Mesodermal cell (in vitro differentiated cells): ENCODE data around the gene FHIT.

Source experiments
- H3K27ac ChIP-seq: 2 replicates; pipeline ENCODE4 v1.7.0; 2013; ENCODE audit warnings: mild to moderate bottlenecking, low read depth, low read length, moderate library complexity; ENCODE audit not compliant: severe bottlenecking
- H3K36me3 ChIP-seq: 2 replicates; pipeline ENCODE4 v1.7.1; 2013; ENCODE audit warnings: mild to moderate bottlenecking, low read length, moderate library complexity; ENCODE audit not compliant: control insufficient read depth, insufficient read depth
- H3K4me1 ChIP-seq: one replicate; pipeline ENCODE4 v1.7.1; 2013; ENCODE audit warnings: mild to moderate bottlenecking, low read length; ENCODE audit not compliant: insufficient read depth, control insufficient read depth, poor library complexity, severe bottlenecking
- H3K4me3 ChIP-seq: 2 replicates; pipeline ENCODE4 v1.7.0; 2013; ENCODE audit warnings: low read length, control low read depth, mild to moderate bottlenecking; ENCODE audit not compliant: insufficient read depth, poor library complexity, severe bottlenecking; ENCODE audit errors: extremely low read depth
- H3K9me3 ChIP-seq: 2 replicates; pipeline ENCODE4 v1.7.1; 2013; ENCODE audit warnings: mild to moderate bottlenecking, low read length, moderate library complexity; ENCODE audit not compliant: control insufficient read depth
- WGBS, 2 experiments: methylation state at CpG; one replicate each; pipeline ENCODE4 v1.1.5; 2013; ENCODE audit warnings: missing lambda C conversion rate in 2 of 2; ENCODE audit not compliant: insufficient coverage in 2 of 2; 5-methylcytosine and 5-hydroxymethylcytosine counted together

Gene FHIT

GRCh38 chr3:60131618-60132017 is 1119.6 kb downstream of the FHIT start:
- no peak overlapping the region for H3K27ac ChIP-seq
- H3K9me3 ChIP-seq = no peaks in the 10 kb centered on the region
- no peaks in the 10 kb centered on the region for H3K4me1 ChIP-seq
- H3K4me3 ChIP-seq = no peak overlapping the region
- H3K36me3 ChIP-seq = no peaks in the 10 kb centered on the region

DNA sequence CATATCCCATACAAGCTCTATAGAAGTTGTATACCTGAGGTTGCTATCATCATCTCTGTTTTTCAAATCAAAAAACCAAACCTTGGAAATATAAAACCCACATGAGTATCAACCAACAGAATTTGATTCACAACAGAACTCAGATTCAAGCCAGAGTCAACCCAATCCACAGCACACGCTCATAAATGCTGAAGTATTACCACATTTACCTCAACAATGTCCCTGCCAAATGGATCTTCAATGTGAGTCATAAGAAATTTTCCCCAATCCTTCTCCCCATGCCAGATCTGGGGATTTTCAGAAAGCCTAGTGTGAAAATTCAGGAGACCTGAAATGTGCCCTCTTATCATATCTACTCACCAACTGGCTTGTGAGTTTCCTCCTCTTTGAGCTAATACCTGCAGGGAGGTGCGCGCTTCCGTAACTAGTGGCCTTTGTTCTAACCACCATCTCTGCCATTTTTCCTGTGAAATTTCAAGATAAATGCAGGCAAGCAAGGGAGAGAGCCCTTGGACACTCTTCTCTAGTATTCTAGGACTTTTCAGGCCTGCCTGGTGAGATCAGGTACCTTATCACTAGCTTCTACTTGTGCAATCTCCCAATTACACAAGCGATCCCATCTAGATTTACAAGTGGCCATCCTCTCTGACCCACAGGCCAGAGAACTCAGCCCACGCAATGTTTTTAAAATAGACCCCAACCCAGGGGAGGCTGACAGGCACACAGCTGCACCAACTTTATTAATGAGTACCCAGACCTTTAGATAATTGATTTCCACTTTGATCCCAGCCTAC is 1124.5 kb downstream of the FHIT start:
- no peak overlapping the region for H3K4me3 ChIP-seq
- H3K36me3 ChIP-seq = no peaks in the 10 kb centered on the region
- 96 to 100% methylated on average over 5 of the region's 6 CpGs for WGBS, 2 experiments
- no peak overlapping the region for H3K27ac ChIP-seq
- H3K9me3 ChIP-seq = no peaks in the 10 kb centered on the region
- no peaks in the 10 kb centered on the region for H3K4me1 ChIP-seq

DNA sequence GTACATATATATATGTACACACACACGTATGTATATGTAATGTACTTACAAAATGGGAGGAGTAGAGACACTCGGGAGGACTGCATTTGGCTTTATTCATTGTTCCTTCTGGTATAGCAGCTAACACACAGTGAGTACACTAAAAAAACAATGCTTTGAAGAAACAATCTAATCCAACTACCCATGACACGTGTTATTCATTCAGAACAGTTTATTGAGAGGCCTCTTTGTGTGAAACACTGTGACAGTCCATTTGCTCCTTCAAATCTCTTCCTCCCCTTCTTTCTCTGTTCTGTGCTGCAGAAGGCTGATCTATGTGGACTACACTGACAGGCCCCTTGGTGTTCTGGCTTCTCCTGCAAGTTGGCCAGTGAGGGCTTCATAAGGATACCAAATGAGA is 1125.6 kb downstream of the FHIT start:
- no peaks in the 10 kb centered on the region for H3K36me3 ChIP-seq
- no peaks in the 10 kb centered on the region for H3K4me1 ChIP-seq
- H3K27ac ChIP-seq = no peak overlapping the region
- WGBS, 2 experiments = 86% methylated on average over 1 of the region's 3 CpGs; no CpG with 5 or more reads in 1 of the 2 experiments
- H3K4me3 ChIP-seq = no peak overlapping the region
- no peaks in the 10 kb centered on the region for H3K9me3 ChIP-seq

- Histone ChIP-seq H3K4me1 (no peaks in the 10 kb centered on the region), H3K27ac (no peak overlapping the region), H3K4me3 (no peak overlapping the region), H3K36me3 (no peaks in the 10 kb centered on the region), H3K9me3 (no peaks in the 10 kb centered on the region)
- 82% methylated on average over 2 of the region's 3 CpGs; no CpG with 5 or more reads in 1 of the 2 experiments for WGBS, 2 experiments
Measured at GRCh38 chr3:60120245-60120644, 1131.0 kb downstream of the FHIT start.

DNA sequence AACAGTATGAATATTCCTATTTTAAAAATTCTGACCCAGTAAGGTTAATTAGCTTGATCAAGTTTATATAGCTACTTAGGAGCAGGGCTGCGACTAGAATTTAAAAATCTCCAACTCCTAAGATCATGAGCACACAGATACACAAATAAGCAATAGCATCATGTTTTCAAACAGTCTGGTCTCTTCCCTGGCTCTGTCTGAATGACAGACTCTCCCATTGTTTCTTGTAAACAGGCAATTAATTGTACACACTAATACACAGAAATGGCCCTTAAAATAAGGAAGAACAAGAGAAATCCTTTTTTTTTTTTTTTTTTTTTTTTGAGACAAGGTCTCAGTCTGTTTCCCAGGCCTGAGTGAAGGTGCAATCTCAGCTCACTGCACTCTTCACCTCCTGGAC is 1137.1 kb downstream of the FHIT start:
- Histone ChIP-seq H3K27ac (no peak overlapping the region), H3K36me3 (no peaks in the 10 kb centered on the region), H3K9me3 (no peaks in the 10 kb centered on the region), H3K4me1 (peaks cover 4% of the 10 kb centered on the region), H3K4me3 (no peak overlapping the region)
- no CpG with 5 or more reads among the region's 1 CpG for WGBS, 2 experiments

- 80 to 94% methylated on average over 1 to 2 of the region's 2 CpGs for WGBS, 2 experiments
- H3K4me1 ChIP-seq = no peaks in the 10 kb centered on the region
- no peaks in the 10 kb centered on the region for H3K36me3 ChIP-seq
- no peaks in the 10 kb centered on the region for H3K9me3 ChIP-seq
- no peak overlapping the region for H3K27ac ChIP-seq
- H3K4me3 ChIP-seq = no peak overlapping the region
Measured at GRCh38 chr3:60107275-60107674, 1144.0 kb downstream of the FHIT start.

DNA sequence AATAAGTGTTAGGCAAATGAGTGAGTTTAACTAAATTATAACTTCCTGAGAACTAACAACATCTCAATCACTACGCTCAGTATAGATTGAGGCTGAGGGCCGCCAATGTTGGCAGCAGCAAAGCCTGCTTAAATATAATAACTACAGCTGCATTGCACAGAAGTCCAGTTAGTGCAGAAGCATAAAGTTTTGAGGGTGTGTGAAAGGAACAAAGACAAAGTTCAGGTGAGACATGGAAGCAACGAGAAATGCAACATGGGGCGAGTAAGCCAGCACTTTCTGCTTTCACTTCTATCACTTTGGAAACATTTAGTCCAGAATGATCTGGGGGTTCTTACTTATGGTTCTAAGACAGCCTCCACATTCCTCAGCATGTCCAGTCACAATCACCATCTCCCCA is 1149.1 kb downstream of the FHIT start:
- Histone ChIP-seq H3K27ac (no peak overlapping the region), H3K9me3 (no peaks in the 10 kb centered on the region), H3K4me3 (no peak overlapping the region), H3K36me3 (no peaks in the 10 kb centered on the region), H3K4me1 (peaks cover under 1% of the 10 kb centered on the region)
- WGBS, 2 experiments = 100% methylated on average over 1 of the region's 4 CpGs; no CpG with 5 or more reads in 1 of the 2 experiments

GRCh38 chr3:60101621-60102020 is 1149.6 kb downstream of the FHIT start:
- WGBS, 2 experiments = 91 to 99% methylated on average over 4 of the region's 4 CpGs

DNA sequence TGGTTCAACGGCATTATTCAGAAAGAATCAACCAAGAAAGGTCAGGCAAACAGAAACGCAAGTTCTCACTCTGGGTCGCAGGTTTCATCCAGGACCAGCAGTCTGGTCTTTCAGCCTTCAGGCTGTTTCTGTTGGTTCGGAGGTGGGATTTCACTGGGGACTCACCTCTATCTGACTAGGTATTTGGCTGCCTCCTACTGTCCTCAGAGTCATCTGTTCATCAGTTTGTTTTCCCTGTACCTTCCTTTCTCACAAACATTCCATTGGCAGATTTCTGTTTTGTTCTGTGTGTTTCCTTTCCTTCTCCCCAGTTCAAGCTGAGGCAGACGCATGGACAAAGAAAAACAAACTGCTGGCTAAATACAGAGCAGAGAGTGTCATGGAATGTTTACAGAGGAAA is 1154.8 kb downstream of the FHIT start:
- H3K36me3 ChIP-seq = no peaks in the 10 kb centered on the region
- H3K9me3 ChIP-seq = no peaks in the 10 kb centered on the region
- WGBS, 2 experiments = 91 to 96% methylated on average over 4 of the region's 5 CpGs
- peaks cover 6% of the 10 kb centered on the region for H3K4me1 ChIP-seq
- no peak overlapping the region for H3K4me3 ChIP-seq
- H3K27ac ChIP-seq = peak overlapping the region; percentile 20

More at GRCh38 chr3:60101621-60102020, 1149.6 kb downstream of the FHIT start:
- no peaks in the 10 kb centered on the region for H3K36me3 ChIP-seq
- H3K9me3 ChIP-seq = no peaks in the 10 kb centered on the region
- no peak overlapping the region for H3K27ac ChIP-seq
- H3K4me1 ChIP-seq = peaks cover 6% of the 10 kb centered on the region
- H3K4me3 ChIP-seq = no peak overlapping the region

DNA sequence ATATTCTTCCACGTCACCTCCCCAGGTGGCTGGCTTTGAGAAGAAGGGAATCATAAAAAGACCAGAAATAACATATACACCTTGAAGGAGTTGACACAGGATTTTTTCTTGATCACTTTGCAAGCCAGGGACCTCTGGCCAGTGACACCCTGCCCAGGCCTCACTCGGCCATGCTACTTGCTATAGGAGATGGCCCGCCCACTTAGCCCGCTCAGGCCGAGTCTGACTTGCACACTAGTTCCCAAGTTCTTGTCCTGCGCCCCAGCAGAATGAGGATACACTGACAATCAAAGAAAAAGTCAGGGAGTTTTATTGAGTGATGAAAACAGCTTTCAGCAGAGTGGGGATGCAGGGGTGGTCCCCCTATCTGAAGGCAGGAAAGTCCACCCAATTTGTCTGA is 1155.3 kb downstream of the FHIT start:
- WGBS, 2 experiments = 89 to 100% methylated on average over 5 to 6 of the region's 6 CpGs

GRCh38 chr3:60095516-60095915 is 1155.7 kb downstream of the FHIT start:
- Histone ChIP-seq H3K27ac (no peak overlapping the region), H3K36me3 (no peaks in the 10 kb centered on the region), H3K4me3 (no peak overlapping the region), H3K4me1 (peaks cover 6% of the 10 kb centered on the region), H3K9me3 (no peaks in the 10 kb centered on the region)
- 95 to 100% methylated on average over 1 to 2 of the region's 4 CpGs for WGBS, 2 experiments

More for the DNA sequence above, 1155.3 kb downstream of the FHIT start:
- Histone ChIP-seq H3K4me1 (peaks cover 6% of the 10 kb centered on the region), H3K27ac (no peak overlapping the region), H3K4me3 (no peak overlapping the region), H3K36me3 (no peaks in the 10 kb centered on the region), H3K9me3 (no peaks in the 10 kb centered on the region)
